HG03521 (cell line): Measurements from ENCODE around the gene CFAP68.

Experiments used
- ATAC-seq: cut with Tn5 transposase; IDR thresholded peaks from one replicate; pipeline ENCODE4 v1.9.1; 2021; ENCODE audit warnings: mild to moderate bottlenecking, moderate library complexity; ENCODE audit not compliant: unreplicated experiment

Gene CFAP68, protein sequence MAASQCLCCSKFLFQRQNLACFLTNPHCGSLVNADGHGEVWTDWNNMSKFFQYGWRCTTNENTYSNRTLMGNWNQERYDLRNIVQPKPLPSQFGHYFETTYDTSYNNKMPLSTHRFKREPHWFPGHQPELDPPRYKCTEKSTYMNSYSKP

DNA sequence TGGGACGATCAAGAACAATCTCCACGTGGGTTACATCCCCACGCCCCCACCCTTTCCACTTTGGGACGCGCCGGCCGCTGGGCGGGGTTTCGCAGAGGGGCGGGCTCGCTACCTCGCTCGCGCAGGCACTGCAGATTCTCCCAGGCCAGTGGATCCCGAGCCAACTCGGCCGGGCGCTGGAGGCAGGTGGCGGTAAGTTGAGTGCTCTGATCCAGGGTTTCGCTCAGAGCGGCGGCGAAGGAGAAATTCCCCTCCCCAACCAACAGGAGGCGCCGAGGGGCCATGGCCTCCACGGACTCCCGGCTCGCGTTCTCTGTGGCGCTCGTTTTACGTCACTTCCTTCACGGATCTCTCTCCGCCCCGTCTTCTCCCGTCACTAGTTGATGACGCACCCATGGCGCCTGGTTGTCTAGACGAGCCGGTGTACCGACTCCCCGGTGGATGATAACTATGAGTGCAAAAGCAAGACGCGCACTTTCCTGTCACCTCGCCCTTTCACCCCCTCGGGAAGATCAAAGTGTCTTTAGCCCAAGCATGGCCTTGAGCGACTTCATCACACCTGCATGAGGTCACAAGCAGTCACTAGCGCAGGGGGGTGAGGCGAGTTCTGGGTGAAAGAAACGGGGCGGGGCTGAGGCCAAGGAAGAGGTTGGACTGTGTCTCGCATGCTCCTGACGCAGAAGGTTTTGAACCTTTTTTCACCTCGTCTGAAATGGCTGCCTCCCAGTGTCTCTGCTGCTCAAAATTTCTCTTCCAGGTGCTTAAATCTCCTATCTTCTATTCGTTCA is at the start of gene CFAP68, which contains the start of gene FDXACB1:
Gene CFAP68 (plus strand): TSS at position 693 of the 788 bp plus-strand sequence. CDS start 20 bp downstream, at position 713.
Gene FDXACB1 (minus strand): TSS at position 317 of the 788 bp plus-strand sequence. CDS start 33 bp downstream, at position 284.
- peak; percentile 86 for ATAC-seq

DNA sequence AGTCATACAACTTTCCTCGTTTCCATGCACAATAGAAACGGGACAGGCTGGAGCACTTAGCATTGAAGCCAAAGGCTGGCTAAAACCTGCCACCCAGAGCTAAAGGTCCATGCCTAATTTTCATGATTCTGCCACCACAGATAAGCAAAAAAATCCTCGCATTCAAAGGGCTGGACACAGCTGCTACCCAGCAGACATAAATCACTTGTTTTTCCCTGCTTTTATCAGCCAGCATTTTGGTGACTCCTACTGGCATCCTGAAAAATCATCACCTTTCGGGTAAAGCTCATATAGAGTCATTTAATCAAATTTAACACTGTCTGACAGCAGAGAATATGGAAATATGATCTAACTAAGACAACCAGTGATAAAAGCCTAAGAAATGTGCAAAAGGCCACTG is 45.8 kb upstream of the CFAP68 start:
- ATAC-seq = no peak

DNA sequence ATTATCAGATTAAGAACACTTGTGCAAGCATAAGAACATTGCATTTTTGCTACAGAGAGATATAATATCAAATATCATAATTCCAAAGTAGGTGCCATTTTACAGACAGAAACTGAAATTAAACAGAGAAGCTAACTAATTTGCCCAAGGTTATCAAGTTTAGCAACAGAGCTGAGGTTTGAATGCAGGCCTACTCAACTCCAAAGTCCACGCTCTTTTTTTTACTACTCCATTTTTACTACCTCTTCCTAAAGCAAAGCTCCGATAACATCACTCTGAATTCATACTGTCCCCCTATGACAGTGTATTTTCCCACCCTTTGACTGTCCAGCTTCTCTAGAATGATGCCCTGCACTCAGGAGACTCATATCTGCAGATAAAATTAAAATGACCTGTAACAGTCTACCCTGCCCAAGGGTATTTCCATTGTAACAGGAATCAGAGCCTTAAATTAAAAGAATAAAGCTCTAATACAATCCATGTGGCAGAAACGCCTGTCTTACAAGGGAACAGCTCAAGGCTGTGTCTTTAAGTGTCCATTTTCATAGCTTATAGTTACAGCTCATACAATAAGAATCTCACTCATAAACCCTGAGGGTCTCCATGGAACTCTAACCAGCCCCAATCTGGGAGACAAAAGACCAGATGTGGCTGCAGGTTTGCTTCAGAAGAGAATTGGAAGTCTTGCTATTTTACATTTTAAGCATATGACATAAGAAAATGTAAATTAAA is 44.7 kb upstream of the CFAP68 start:
- no peak for ATAC-seq

GRCh38 chr11:111835665-111836064 is 43.7 kb upstream of the CFAP68 start:
- no peak for ATAC-seq

GRCh38 chr11:111836162-111836561 is 43.2 kb upstream of the CFAP68 start:
- ATAC-seq = no peak

DNA sequence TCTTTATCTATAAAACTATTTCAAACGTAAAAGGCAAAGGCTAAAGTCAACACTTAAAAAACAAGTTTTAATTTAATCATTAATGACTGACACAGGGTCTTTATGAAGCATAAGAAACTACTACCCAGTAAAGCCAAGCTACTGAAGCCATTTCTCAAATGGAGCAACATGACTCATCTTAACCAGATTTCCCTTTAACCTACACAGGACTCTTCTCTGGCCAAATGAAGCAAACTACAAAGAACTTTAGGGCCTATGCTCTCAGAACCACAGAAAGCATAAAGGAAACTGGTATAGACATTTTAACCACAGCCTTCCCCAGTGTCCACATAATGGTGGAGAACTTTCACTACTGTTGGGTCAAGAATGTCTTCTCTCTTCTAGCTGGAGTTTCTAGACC is 42.6 kb upstream of the CFAP68 start:
- ATAC-seq = peak; percentile 65

DNA sequence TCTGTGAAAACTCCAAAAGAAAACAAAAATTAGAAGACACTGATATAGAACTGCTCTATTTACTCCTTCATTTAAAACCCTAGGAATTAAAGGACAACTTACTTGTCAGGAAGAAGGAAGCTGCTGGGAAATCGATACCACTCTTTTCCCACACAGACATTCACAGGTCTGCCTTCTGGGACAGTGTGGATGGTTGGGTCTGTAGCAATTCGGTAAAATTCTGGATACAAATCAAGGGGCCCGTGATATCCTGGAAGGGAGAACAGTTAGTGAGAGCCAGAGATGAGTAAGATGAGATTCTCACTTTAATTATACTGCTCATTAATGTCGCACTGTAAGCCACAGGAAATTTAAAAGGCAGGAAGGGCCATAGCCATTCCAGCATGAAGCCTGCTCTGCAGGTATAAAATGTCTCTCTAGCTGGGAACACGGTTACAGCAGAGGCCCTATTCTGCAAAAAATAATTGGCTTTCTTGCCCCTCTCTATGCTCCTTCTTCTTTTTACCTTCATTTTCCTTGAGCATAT is 41.9 kb upstream of the CFAP68 start:
- ATAC-seq = no peak

DNA sequence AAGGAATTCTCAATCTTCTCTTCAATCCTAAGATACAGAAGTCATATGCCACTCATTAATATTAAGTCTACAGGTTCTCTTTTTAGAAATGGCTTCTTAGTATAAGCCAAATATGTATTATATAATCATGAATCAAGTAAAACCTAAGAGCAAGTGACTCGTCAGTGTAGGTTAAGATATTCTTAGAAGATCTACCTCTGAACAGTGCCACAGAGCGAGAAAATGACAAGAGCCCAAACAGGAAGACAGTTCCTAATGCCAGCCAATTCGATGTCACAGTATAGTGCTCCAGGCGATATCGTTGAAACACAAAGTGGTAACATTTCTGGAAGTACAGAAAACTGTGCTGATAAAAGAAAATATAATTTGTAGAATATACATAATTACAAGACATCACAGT is 41.3 kb upstream of the CFAP68 start:
- no peak for ATAC-seq

GRCh38 chr11:111840143-111840542 is 39.2 kb upstream of the CFAP68 start:
- no peak for ATAC-seq

DNA sequence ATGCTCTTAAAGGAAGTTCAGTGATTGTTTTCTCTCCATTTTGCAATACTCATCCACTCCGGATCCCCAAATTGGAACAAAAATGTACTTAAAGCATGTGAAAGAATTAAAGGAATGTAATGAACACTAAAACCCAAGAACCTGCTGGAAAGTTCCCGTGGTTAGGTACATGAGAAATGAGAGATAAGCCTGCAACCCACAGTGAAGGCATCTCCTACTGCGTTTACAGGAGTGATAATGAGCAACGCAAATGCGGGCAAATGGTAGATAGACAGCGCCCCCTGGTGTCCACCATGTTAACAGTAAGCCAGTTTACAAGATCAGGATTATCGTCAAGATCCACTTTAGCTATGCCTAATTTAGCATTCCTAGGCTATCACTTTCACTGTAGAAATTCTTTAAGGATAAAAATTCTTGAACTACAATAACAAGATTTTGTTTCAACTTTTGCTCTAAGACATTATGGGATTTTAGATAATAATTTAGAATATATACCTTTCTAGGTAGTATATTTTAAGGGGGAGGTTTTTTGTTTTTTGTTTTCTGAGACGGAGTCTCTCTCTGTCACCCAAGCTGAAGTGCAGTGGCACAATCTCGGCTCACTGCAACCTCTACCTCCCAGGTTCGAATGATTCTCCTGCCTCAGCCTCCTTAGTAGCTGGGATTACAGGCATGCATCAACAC is 37.8 kb upstream of the CFAP68 start:
- no peak for ATAC-seq

DNA sequence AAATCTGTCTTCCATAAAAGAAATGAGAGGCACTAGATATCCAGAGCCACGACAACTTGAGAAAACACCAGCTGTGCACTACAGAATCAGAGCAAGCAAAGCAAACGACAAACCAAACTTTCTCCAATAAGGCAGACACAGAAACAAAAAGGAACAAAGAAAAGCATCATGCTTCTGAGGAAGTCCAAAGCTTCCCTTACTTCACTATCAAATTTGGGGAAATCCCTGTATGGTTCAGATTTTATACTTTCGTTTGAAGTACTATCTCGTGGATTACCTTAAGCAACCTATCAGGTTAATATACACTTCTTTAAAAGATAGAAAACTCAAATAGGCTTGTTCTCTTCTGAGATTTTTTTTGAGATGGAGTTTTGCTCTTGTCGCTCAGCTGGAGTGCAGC is 35.7 kb upstream of the CFAP68 start:
- no peak for ATAC-seq

GRCh38 chr11:111845276-111846028 is 33.9 kb upstream of the CFAP68 start:
- ATAC-seq = no peak

GRCh38 chr11:111846063-111846462 is 33.3 kb upstream of the CFAP68 start:
- ATAC-seq = no peak

- no peak for ATAC-seq
Observed at GRCh38 chr11:111846636-111847035, 32.7 kb upstream of the CFAP68 start.

DNA sequence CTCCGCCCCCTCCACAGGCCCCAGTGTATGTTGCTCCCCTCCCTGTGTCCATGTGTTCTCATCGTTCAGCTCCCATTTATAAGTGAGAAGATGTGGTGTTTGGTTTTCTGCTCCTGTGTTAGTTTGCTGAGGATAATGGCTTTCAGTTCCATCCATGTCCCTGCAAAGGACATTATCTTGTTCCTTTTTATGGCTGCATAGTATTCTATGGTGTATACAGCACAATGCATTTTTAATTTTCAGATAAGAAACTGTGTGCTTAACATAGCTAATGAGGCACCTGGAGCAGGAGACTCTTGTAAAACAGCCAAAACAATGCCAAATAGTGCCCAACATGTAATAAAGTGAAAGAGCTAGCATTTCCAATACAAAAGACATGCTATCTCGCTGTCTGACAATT is 29.7 kb upstream of the CFAP68 start:
- no peak for ATAC-seq

DNA sequence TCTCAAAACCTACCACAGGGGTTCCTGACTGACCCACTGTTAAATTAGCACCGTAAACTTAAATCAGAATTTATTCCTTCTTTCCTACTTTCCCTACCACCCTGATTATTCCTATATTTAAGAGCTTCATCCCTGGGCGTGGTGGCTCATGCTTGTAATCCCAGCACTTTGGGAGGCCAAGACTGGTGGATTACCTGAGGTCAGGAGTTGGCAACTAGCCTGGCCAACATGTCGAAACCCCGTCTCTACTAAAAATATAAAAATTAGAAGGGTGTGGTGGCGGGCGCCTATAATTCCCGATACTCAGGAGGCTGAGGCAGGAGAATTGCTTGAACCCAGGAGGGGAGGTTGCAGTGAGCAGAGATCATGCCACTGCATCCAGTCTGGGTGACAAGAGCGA is 28.3 kb upstream of the CFAP68 start:
- no peak for ATAC-seq

DNA sequence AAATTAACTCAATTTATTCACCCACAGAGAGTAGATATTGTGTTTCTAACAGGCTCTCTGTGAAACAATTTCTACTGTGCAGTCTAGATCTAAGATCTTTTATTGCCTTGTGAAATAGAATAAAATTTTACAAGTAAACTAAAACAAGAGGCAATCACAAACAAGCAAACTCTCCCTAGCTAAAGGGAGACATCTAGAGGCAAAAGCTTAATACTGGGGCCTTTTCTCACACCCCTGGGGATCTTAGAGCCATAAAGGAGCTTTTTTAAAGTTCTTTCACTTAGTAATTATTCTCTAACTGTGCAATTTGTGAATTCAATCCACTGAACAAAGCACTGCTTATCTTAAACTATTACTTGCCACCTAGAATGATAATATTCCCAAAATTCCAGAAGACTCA is 27.7 kb upstream of the CFAP68 start:
- no peak for ATAC-seq

GRCh38 chr11:111852103-111852502 is 27.2 kb upstream of the CFAP68 start:
- no peak for ATAC-seq

GRCh38 chr11:111855506-111855905 is 23.8 kb upstream of the CFAP68 start:
- no peak for ATAC-seq

GRCh38 chr11:111860257-111860656 is 19.1 kb upstream of the CFAP68 start:
- ATAC-seq = no peak
